H1 (cell line): ENCODE data around the gene HES2. TPM values are rescaled to one million over a fixed set of nuclear protein-coding genes. Genes with fewer than 3 reads are reported as not detected.

ENCODE experiments used
- CTCF ChIA-PET: fragments of 300-600 bp; sonication (Branson Sonifier 250); formaldehyde crosslinking; loops from one replicate; lab custom pipeline; 2021; ENCODE audit not compliant: partially characterized antibody; lab: Charles Lee
- POLR2A ChIA-PET: fragments of 300-600 bp; sonication (Branson Sonifier 250); formaldehyde crosslinking; loops from one replicate; lab custom pipeline; 2021; ENCODE audit warnings: inconsistent platforms; ENCODE audit not compliant: partially characterized antibody; lab: Charles Lee
- DNase-seq, 2 experiments: peaks; one replicate each; pipeline versions ENCODE4 v3.0.0 to v3.0.0-alpha.2; 2010 to 2022; ENCODE audit warnings: low spot score in 2 of 2, low read depth in 1 of 2, mixed read lengths in 1 of 2
- FAIRE-seq: peaks from 2 replicates; lab custom pipeline; 2011; peaks lifted over from hg19 to GRCh38; lab: Jason Lieb, UNC
- H2AFZ ChIP-seq: 2 replicates; pipeline ENCODE4 v1.8.1; 2012; ENCODE audit warnings: low read length, inconsistent platforms
- H2AK5ac ChIP-seq: 2 replicates; pipeline ENCODE4 v1.6.1; 2013; ENCODE audit warnings: low read depth, low read length
- H2BK120ac ChIP-seq: replicated peaks from 2 replicates; pipeline ENCODE3; 2013; ENCODE audit warnings: low read depth, low read length, inconsistent platforms
- H2BK12ac ChIP-seq: 2 replicates; pipeline ENCODE4 v1.6.1; 2013; ENCODE audit warnings: low read depth, low read length
- H2BK15ac ChIP-seq: 2 replicates; pipeline ENCODE4 v1.6.1; 2013; ENCODE audit warnings: low read length
- H2BK20ac ChIP-seq: 2 replicates; pipeline ENCODE4 v1.6.1; 2013; ENCODE audit warnings: low read length
- H2BK5ac ChIP-seq: 2 replicates; pipeline ENCODE4 v1.6.1; 2013; ENCODE audit warnings: low read depth, low read length
- H3K14ac ChIP-seq: 2 replicates; pipeline ENCODE4 v1.6.1; 2013; ENCODE audit warnings: inconsistent platforms; ENCODE audit not compliant: insufficient read length
- H3K18ac ChIP-seq: 2 replicates; pipeline ENCODE4 v1.6.1; 2013; ENCODE audit warnings: low read length; ENCODE audit errors: extremely low read depth
- H3K23ac ChIP-seq: 2 replicates; pipeline ENCODE4 v1.6.1; 2013; ENCODE audit warnings: inconsistent platforms; ENCODE audit not compliant: insufficient read length
- H3K23me2 ChIP-seq: 2 replicates; pipeline ENCODE4 v1.6.1; 2013; ENCODE audit warnings: low read depth, low read length
- H3K27ac ChIP-seq: 2 replicates; pipeline ENCODE4 v1.6.1; 2011; ENCODE audit warnings: low read depth, low read length, inconsistent platforms
- H3K27me3 ChIP-seq, 4 experiments: replicated peaks in 1 of 4; 1 replicate in 1 of 4; 2 replicates in 3 of 4; pipeline versions ENCODE4 v1.6.1 to v1.8.1; 2011 to 2013; ENCODE audit warnings: low read length in 3 of 4, mild to moderate bottlenecking in 3 of 4, inconsistent platforms in 2 of 4, mixed read lengths in 2 of 4, moderate library complexity in 1 of 4; ENCODE audit not compliant: control insufficient read depth in 3 of 4, insufficient read depth in 3 of 4; ENCODE audit errors: extremely low read depth in 1 of 4
- H3K36me3 ChIP-seq, 4 experiments: 2 replicates each; pipeline versions ENCODE4 v1.6.1 to v1.8.1; 2011 to 2013; ENCODE audit warnings: mild to moderate bottlenecking in 4 of 4, low read length in 3 of 4, moderate library complexity in 2 of 4, control low read depth in 1 of 4, inconsistent platforms in 1 of 4; ENCODE audit not compliant: insufficient read depth in 4 of 4, control insufficient read depth in 2 of 4
- H3K4ac ChIP-seq: replicated peaks from 2 replicates; pipeline ENCODE3; 2013; ENCODE audit warnings: low read length, low read depth, mixed read lengths, inconsistent platforms; ENCODE audit not compliant: insufficient read length
- H3K4me1 ChIP-seq, 4 experiments: replicated peaks in 1 of 4; 1 replicate in 1 of 4; 2 replicates in 3 of 4; pipeline versions ENCODE4 v1.6.1 to v1.8.1; 2011 to 2013; ENCODE audit warnings: low read length in 3 of 4, inconsistent platforms in 2 of 4, mixed read lengths in 1 of 4; ENCODE audit not compliant: insufficient read depth in 4 of 4, control insufficient read depth in 3 of 4
- H3K4me2 ChIP-seq, 2 experiments: 2 replicates each; pipeline versions ENCODE4 v1.6.1 to v1.8.1; 2011 to 2013; ENCODE audit warnings: low read depth in 2 of 2, low read length in 2 of 2, control low read depth in 1 of 2, inconsistent platforms in 1 of 2, mild to moderate bottlenecking in 1 of 2; ENCODE audit not compliant: insufficient read depth in 1 of 2
- H3K4me3 ChIP-seq, 4 experiments: fragments of 200-600, 300-600 bp in 1 of 4; sonication (generic), shearing (Covaris generic), sonication (Bioruptor Twin) in 1 of 4; 2 replicates each; pipeline versions ENCODE4 v1.5.1 to v1.8.1; 2011 to 2016; ENCODE audit warnings: low read length in 4 of 4, low read depth in 3 of 4, control low read depth in 2 of 4, inconsistent platforms in 2 of 4, mild to moderate bottlenecking in 2 of 4, mixed read lengths in 1 of 4, moderate library complexity in 1 of 4; ENCODE audit not compliant: insufficient read depth in 2 of 4; ENCODE audit errors: extremely low read depth in 1 of 4
- H3K56ac ChIP-seq: replicated peaks from 2 replicates; pipeline ENCODE3; 2013; ENCODE audit warnings: low read depth, mild to moderate bottlenecking, mixed read lengths, low read length, inconsistent platforms; ENCODE audit not compliant: insufficient read length
- H3K79me1 ChIP-seq: 2 replicates; pipeline ENCODE4 v1.6.1; 2013; ENCODE audit warnings: low read depth, low read length, control low read depth
- H3K79me2 ChIP-seq, 2 experiments: 2 replicates each; pipeline versions ENCODE4 v1.6.1 to v1.8.1; 2012 to 2013; ENCODE audit warnings: low read length in 2 of 2, mild to moderate bottlenecking in 2 of 2, inconsistent platforms in 1 of 2; ENCODE audit not compliant: insufficient read depth in 2 of 2, control insufficient read depth in 1 of 2
- H3K9ac ChIP-seq, 4 experiments: replicated peaks in 1 of 4; 1 replicate in 1 of 4; 2 replicates in 3 of 4; pipeline versions ENCODE4 v1.6.1 to v1.8.1; 2011 to 2013; ENCODE audit warnings: low read depth in 3 of 4, low read length in 3 of 4, control low read depth in 2 of 4, mild to moderate bottlenecking in 2 of 4, moderate library complexity in 2 of 4, inconsistent platforms in 1 of 4; ENCODE audit errors: extremely low read depth in 1 of 4
- H3K9me3 ChIP-seq, 2 experiments: 2 replicates each; pipeline versions ENCODE4 v1.6.1 to v1.8.1; 2012 to 2013; ENCODE audit warnings: mild to moderate bottlenecking in 2 of 2, moderate library complexity in 2 of 2, control low read depth in 1 of 2, inconsistent platforms in 1 of 2, low read depth in 1 of 2, low read length in 1 of 2, mixed read lengths in 1 of 2; ENCODE audit not compliant: insufficient read depth in 2 of 2
- H4K20me1 ChIP-seq, 2 experiments: replicated peaks in 1 of 2; 2 replicates each; pipeline versions ENCODE3 to v1.8.1; 2011 to 2013; ENCODE audit warnings: inconsistent platforms in 2 of 2, low read length in 2 of 2, mild to moderate bottlenecking in 1 of 2; ENCODE audit not compliant: insufficient read depth in 2 of 2, control insufficient read depth in 1 of 2
- H4K5ac ChIP-seq: 2 replicates; pipeline ENCODE4 v1.6.1; 2013; ENCODE audit warnings: low read length, low read depth, mixed read lengths, inconsistent platforms; ENCODE audit not compliant: insufficient read length
- H4K8ac ChIP-seq: 2 replicates; pipeline ENCODE4 v1.8.0; 2013; ENCODE audit warnings: mild to moderate bottlenecking, moderate library complexity, low read length, inconsistent platforms; ENCODE audit not compliant: insufficient read depth; ENCODE audit errors: extremely low read depth
- H4K91ac ChIP-seq: replicated peaks from 2 replicates; pipeline ENCODE3; 2013; ENCODE audit warnings: low read length, mixed read lengths, inconsistent platforms; ENCODE audit not compliant: insufficient read length
- CHD1 ChIP-seq: IDR thresholded peaks from 2 replicates; pipeline ENCODE4 v1.6.1; 2012; ENCODE audit warnings: low read depth, low read length, improper control_type of control experiment
- KDM4A ChIP-seq: IDR thresholded peaks from one replicate; pipeline ENCODE4 v1.7.1; 2012; ENCODE audit warnings: low read depth, mild to moderate bottlenecking, moderate library complexity, low read length, inconsistent platforms; ENCODE audit not compliant: severe bottlenecking
- KDM5A ChIP-seq: fragments of 200-600 bp; IDR thresholded peaks from 2 replicates; pipeline ENCODE4 v1.7.1; 2012; ENCODE audit warnings: mild to moderate bottlenecking, low read length, inconsistent platforms, mixed read lengths
- RBBP5 ChIP-seq: IDR thresholded peaks from 2 replicates; pipeline ENCODE4 v1.7.1; 2012; ENCODE audit warnings: low read depth, mild to moderate bottlenecking, inconsistent platforms, low read length, moderate library complexity, borderline replicate concordance
- WGBS, 2 experiments: shearing (Covaris generic) in 1 of 2; methylation state at CpG; one replicate each; pipeline versions ENCODE4 v1.1.6 to v1.1.7; 2013 to 2015; ENCODE audit warnings: low lambda C conversion rate in 2 of 2, mixed read lengths in 2 of 2, inconsistent platforms in 1 of 2, low coverage in 1 of 2, missing lambda C conversion rate in 1 of 2; ENCODE audit not compliant: insufficient replicate concordance in 2 of 2, insufficient coverage in 1 of 2, insufficient read length in 1 of 2; ENCODE audit errors: extremely low coverage in 1 of 2, missing lambda C conversion rate in 1 of 2; 5-methylcytosine and 5-hydroxymethylcytosine counted together
- polyA plus RNA-seq, 7 experiments: library from polyadenylated mRNA; depleted of rRNA in 3 of 7; stranded (reverse) in 5 of 7; unstranded in 2 of 7; fragments of >200 nt in 5 of 7; fragments of 200-250 nt in 2 of 7; gene quantifications; 1 replicate in 5 of 7; 2 replicates in 1 of 7; 4 replicates in 1 of 7; pipeline versions ENCODE4 v1.2.1 to v1.2.3, GENCODE V29; 2011 to 2013; ENCODE audit warnings: missing spikeins in 2 of 7, mixed read lengths in 2 of 7
- total RNA-seq: library from RNA; stranded (reverse); fragmentation: NEBNext Ultra II Directional; extraction: Animal tissue kit (Norgen Biotek cat#: 25700); gene quantifications from 2 replicates; pipeline ENCODE4 v1.2.1, GENCODE V29; 2021
- TF ChIP-seq, protein P1 (sequence below), 3 experiments: IDR thresholded peaks; 1 replicate in 2 of 3; 2 replicates in 1 of 3; pipeline versions ENCODE4 v1.5.1 to v1.6.1; 2011; ENCODE audit warnings: low read length in 3 of 3, mild to moderate bottlenecking in 3 of 3, inconsistent platforms in 2 of 3, low read depth in 1 of 3, moderate library complexity in 1 of 3; ENCODE audit not compliant: insufficient read depth in 1 of 3; ENCODE audit errors: control extremely low read depth in 1 of 3

The HES2 gene
- total and polyA plus RNA-seq, 2 of the 8 experiments (the other 6 are each of a cell fraction or from before 2014, with no cell fraction given): 0.15 to 0.53 TPM

DNA sequence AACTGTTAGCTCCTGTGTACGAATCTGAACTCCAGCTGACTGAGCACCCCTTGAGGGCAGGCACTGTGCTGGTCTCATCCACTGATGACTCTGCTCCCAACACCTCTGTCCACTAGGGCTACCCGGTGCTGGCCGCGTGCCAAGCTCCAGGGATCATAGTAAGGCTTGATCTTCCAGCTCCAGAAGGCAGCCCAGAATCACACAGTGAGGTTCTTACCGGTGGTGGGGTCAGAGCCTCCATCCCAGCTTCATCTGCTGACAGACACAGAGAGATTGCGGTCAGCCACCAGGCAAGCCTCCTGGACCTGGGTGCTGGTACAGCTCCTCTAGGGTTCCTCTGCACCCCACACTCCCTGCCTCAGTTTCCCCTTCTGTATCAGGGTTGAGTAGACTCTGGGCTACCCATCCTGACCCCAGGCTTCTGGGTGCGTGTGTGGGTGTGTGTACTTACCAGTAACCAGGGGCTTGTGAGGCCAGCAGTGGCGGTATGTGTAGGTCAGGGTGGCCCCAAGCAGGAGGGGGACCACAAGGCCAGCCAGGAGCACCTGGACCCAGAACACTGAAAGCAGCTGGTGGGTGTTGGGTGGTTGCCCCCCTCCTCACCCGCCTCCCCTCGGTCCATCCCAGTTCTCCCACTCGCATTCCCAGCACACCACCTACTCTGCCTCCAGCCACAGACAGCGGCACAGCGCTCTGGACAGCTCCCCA is 42.8 kb upstream of the HES2 start:
- Histone ChIP-seq H3K9ac (no peak overlapping the region), H3K14ac (no peak overlapping the region), H3K79me1 (no peaks in the 10 kb centered on the region), H4K20me1 (no peaks in the 10 kb centered on the region), H2BK20ac (no peak overlapping the region), H3K56ac (no peak overlapping the region), H3K4me3 (no peak overlapping the region), H3K27me3 (peaks cover 0 to 7% (median 4%) of the 10 kb centered on the region in 4 experiments; a peak in 3 of 7 replicates), H4K91ac (no peak overlapping the region), H2BK120ac (no peak overlapping the region), H2AK5ac (no peak overlapping the region), H3K79me2 (no peaks in the 10 kb centered on the region), H3K4ac (no peak overlapping the region), H3K23me2 (no peaks in the 10 kb centered on the region; the same call in 1 of the 2 replicates), H3K27ac (no peak overlapping the region), H3K4me2 (no peak overlapping the region), H4K5ac (no peak overlapping the region), H3K18ac (no peak overlapping the region), H2BK15ac (0 out of 2 replicates have a peak overlapping the region, but pooled peaks have one; percentile 16), H3K9me3 (no peaks in the 10 kb centered on the region), H3K36me3 (peaks cover 0 to 6% (median 3%) of the 10 kb centered on the region in 4 experiments; a peak in 1 of 8 replicates), H2BK12ac (no peak overlapping the region), H4K8ac (no peak overlapping the region; the same call in 1 of the 2 replicates), H3K4me1 (peaks cover 0 to 20% (median 14%) of the 10 kb centered on the region in 4 experiments; a peak in 5 of 7 replicates), H3K23ac (no peak overlapping the region), H2AFZ (no peak overlapping the region), H2BK5ac (no peak overlapping the region)
- ChIA-PET CTCF (interaction anchor here (0.6 to 6.1 kb wide), 20 partner anchors 8 to 62 kb away, joined by 3 to 31 read pairs (median 5); partner anchors contain the start of gene PLEKHG5), POLR2A (interaction anchor here (0.8 to 2.8 kb wide), 7 partner anchors 8 to 133 kb away, joined by 3 to 13 read pairs (median 3); no protein-coding TSS in a partner anchor)
- WGBS, 2 experiments: 94% methylated on average over 12 of the region's 13 CpGs; no CpG with 5 or more reads in 1 of the 2 experiments
- DNase-seq (no peak), FAIRE-seq (no peak)
- TF ChIP-seq, protein P1, sequence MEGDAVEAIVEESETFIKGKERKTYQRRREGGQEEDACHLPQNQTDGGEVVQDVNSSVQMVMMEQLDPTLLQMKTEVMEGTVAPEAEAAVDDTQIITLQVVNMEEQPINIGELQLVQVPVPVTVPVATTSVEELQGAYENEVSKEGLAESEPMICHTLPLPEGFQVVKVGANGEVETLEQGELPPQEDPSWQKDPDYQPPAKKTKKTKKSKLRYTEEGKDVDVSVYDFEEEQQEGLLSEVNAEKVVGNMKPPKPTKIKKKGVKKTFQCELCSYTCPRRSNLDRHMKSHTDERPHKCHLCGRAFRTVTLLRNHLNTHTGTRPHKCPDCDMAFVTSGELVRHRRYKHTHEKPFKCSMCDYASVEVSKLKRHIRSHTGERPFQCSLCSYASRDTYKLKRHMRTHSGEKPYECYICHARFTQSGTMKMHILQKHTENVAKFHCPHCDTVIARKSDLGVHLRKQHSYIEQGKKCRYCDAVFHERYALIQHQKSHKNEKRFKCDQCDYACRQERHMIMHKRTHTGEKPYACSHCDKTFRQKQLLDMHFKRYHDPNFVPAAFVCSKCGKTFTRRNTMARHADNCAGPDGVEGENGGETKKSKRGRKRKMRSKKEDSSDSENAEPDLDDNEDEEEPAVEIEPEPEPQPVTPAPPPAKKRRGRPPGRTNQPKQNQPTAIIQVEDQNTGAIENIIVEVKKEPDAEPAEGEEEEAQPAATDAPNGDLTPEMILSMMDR (IDR thresholded peaks at IDR 0.05; ENCODE audit: control extremely low read depth in 1 of 3, insufficient read depth in 1 of 3, low read depth in 1 of 3, low read length in 3 of 3): no peak
- TF ChIP-seq KDM5A (no peak), RBBP5 (no peak), KDM4A (no peak), CHD1 (no peak)
